ENCODE results near the gene CAPN5. TPM values are rescaled to one million over a fixed set of nuclear protein-coding genes. Genes with fewer than 3 reads are reported as not detected.

The CAPN5 gene
- total and polyA plus RNA-seq, 10 donors = 0.80 to 9.2 (median 4.6) TPM

DNA sequence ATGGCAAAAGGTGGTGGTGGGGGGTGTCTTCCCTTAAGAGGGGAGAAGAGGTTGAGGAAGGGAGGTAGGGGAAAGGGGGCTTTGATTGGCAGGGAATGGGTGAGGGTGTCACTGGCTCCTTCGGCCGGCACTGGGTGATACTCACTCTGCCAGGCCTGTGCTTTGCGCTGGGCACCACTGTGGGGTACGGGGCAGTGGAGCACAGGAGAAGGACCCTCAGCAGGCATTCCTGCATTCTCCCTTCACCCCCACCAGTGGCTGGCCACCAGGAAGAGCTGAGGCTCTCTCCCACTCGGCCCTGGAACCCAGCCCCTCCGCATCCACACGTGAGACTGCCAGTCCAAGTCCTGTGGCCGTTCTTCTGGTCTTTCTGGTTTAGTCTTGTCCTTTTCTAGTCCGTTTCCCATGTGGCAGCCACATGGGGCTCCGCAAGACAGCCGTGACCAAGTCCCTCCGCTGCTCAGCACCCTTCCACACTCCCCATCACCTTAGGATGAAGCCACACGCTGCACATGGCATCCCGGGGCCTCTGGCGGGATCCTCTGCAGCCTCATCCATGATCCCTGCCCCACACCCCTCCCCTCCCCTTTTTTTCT lies 8.0 kb downstream of the CAPN5 start:
- intact Hi-C loops (cut with DNase I; ENCODE audit: low total_unique reads) = no loop called here
- TF ChIP-seq POLR2AphosphoS5 (IDR thresholded peaks at IDR 0.05) (no peak), POLR2A (IDR thresholded peaks at IDR 0.05) (no peak)
- TF ChIP-seq, protein P1, sequence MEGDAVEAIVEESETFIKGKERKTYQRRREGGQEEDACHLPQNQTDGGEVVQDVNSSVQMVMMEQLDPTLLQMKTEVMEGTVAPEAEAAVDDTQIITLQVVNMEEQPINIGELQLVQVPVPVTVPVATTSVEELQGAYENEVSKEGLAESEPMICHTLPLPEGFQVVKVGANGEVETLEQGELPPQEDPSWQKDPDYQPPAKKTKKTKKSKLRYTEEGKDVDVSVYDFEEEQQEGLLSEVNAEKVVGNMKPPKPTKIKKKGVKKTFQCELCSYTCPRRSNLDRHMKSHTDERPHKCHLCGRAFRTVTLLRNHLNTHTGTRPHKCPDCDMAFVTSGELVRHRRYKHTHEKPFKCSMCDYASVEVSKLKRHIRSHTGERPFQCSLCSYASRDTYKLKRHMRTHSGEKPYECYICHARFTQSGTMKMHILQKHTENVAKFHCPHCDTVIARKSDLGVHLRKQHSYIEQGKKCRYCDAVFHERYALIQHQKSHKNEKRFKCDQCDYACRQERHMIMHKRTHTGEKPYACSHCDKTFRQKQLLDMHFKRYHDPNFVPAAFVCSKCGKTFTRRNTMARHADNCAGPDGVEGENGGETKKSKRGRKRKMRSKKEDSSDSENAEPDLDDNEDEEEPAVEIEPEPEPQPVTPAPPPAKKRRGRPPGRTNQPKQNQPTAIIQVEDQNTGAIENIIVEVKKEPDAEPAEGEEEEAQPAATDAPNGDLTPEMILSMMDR (IDR thresholded peaks at IDR 0.05 in 8 of 11, conservative IDR thresholded peaks at IDR 0.05 in 3 of 11) = no peak
- DNase-seq = no peak

DNA sequence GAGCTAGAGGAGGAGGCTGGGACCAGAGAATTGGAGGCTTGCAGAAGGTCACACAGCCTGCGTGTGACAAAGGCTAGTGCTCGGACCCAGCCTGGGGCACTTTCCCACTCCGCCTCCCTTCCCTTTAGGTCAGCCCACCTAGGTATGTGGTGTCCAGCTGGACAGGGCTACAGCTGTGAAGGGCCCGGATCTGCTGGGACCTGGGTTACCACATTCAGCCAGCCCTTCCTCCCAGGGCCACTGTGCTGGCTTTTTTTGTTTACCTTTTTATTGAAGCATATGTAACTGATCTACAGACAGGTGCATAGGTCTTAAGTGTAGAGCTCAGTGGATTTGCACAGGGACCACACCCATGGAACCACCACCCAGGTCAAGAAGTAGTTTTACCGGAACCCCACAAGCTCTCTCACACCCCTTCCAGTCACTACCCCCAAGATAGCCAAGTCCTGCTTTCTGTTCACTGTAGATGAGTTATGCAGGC lies 8.7 kb downstream of the CAPN5 start:
- no peaks in the 10 kb centered on the region for H3K36me3 ChIP-seq
- H3K27ac ChIP-seq = peak overlapping the region in 2 of 8 donors; percentile 80 to 83
- intact Hi-C loops (cut with DNase I; ENCODE audit: low total_unique reads) = no loop called here
- no peak overlapping the region for H3K4me3 ChIP-seq
- TF ChIP-seq POLR2AphosphoS5 (IDR thresholded peaks at IDR 0.05) = no peak
- TF ChIP-seq, protein P1 (IDR thresholded peaks at IDR 0.05 in 8 of 11, conservative IDR thresholded peaks at IDR 0.05 in 3 of 11) = no peak
- no peak for TF ChIP-seq POLR2A (IDR thresholded peaks at IDR 0.05)
- peaks cover 22 to 43% (median 38%) of the 10 kb centered on the region in 6 donors for H3K4me1 ChIP-seq
- 87 to 99% (median 89%) methylated on average over 5 of the region's 5 CpGs for WGBS, 5 donors
- H3K27me3 ChIP-seq (replicated peaks in 1 of 7) = no peaks in the 10 kb centered on the region
- H3K9me3 ChIP-seq = no peaks in the 10 kb centered on the region
- no peak for DNase-seq

More for the DNA sequence above, 8.0 kb downstream of the CAPN5 start:
- Histone ChIP-seq H3K27ac (peak overlapping the region in 5 of 8 donors; percentile 70 to 83 (median 75)), H3K4me1 (peaks cover 22 to 43% (median 38%) of the 10 kb centered on the region in 6 donors), H3K9me3 (no peaks in the 10 kb centered on the region), H3K27me3 (replicated peaks in 1 of 7) (no peaks in the 10 kb centered on the region), H3K36me3 (no peaks in the 10 kb centered on the region), H3K4me3 (no peak overlapping the region)
- 84 to 89% (median 88%) methylated on average over 14 to 15 of the region's 15 CpGs for WGBS, 5 donors

DNA sequence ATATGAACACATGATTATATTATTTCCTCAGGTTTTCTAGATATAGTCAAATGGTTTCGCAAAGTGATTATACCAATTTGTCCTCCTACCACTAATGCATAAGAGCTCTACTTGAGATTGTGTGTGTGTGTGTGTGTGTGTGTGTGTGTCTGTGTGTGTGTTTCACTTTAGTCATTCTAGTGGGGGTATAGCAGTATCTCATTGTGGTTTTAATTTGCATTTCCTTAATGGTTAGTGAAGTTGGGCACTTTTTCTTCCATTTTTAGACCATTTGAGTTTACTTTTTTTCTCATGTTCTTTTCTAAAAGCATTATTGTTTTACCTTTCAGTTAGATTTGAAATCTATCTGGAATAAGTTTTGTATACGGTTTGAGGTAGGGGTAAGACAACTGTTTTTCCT lies 12.9 kb downstream of the CAPN5 start:
- Histone ChIP-seq H3K36me3 (no peaks in the 10 kb centered on the region), H3K9me3 (no peaks in the 10 kb centered on the region), H3K4me3 (no peak overlapping the region), H3K4me1 (peaks cover 10 to 39% (median 24%) of the 10 kb centered on the region in 6 donors), H3K27me3 (replicated peaks in 1 of 7) (no peaks in the 10 kb centered on the region), H3K27ac (no peak overlapping the region)
- no peak for TF ChIP-seq POLR2AphosphoS5 (IDR thresholded peaks at IDR 0.05)
- TF ChIP-seq, protein P1 (IDR thresholded peaks at IDR 0.05 in 8 of 11, conservative IDR thresholded peaks at IDR 0.05 in 3 of 11) = no peak
- no peak for TF ChIP-seq POLR2A (IDR thresholded peaks at IDR 0.05)
- intact Hi-C loops (cut with DNase I; ENCODE audit: low total_unique reads) = no loop called here
- DNase-seq = no peak
- WGBS, 5 donors = 66 to 93% (median 93%) methylated on average over 2 of the region's 2 CpGs

DNA sequence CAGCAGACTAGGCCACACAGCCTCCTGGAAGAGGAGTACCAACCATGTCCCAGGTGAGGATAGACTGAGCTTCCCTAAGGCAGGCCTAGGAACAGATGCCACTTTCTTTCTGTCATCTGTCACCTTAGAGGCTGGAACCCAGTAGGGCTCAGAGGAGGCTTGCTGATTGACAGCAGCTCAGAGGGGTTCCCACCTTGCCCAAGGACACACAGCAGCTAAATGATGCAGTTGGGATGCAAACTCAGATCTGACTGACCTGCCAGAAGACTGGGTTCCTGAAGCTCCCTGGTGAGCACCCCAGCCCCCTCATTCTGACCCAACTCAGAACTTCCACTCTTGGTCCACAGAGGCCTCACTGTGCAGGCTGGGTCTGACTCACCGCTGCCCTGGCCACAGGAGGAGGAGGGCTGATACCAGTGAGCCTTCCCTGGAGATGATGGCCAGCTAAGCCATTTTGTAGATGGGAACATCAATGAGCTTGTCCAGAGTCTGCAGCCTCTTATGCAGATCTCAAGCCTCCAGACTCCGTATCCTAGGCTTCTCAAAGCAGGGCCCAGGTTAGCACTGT lies 14.0 kb downstream of the CAPN5 start:
- WGBS, 5 donors = 78 to 100% (median 93%) methylated on average over 2 of the region's 2 CpGs; no CpG with 5 or more reads in 1 of the 5 donors
- Histone ChIP-seq H3K9me3 (no peaks in the 10 kb centered on the region), H3K36me3 (no peaks in the 10 kb centered on the region), H3K27ac (no peak overlapping the region), H3K4me1 (peaks cover 10 to 42% (median 22%) of the 10 kb centered on the region in 6 donors), H3K4me3 (no peak overlapping the region), H3K27me3 (replicated peaks in 1 of 7) (no peaks in the 10 kb centered on the region)
- intact Hi-C loops (cut with DNase I; ENCODE audit: low total_unique reads) = no loop called here
- no peak for TF ChIP-seq POLR2A (IDR thresholded peaks at IDR 0.05)
- TF ChIP-seq, protein P1 (IDR thresholded peaks at IDR 0.05 in 8 of 11, conservative IDR thresholded peaks at IDR 0.05 in 3 of 11) = no peak
- no peak for TF ChIP-seq POLR2AphosphoS5 (IDR thresholded peaks at IDR 0.05)
- DNase-seq = peak; percentile 33
